BLaER1 treated with 17β-estradiol and CSF1 and Interleukin-3, amounts not matched to agents 10 nM and 100 nM (cell line): ENCODE measurements around the gene APBA2.
"Not testable (repeated sequence)": the region's sequence is repeated elsewhere in the genome, so short reads cannot be mapped to it uniquely, and the experiment has no call there.

Experiments
- H3K27ac ChIP-seq, 11 experiments: shearing (Covaris generic); formaldehyde crosslinking; 2 replicates each; pipeline ENCODE4 v1.8.1; 2022
- H3K27me3 ChIP-seq, 11 experiments: shearing (Covaris generic); formaldehyde crosslinking; 2 replicates each; pipeline ENCODE4 v1.8.1; 2022
- H3K36me3 ChIP-seq, 11 experiments: shearing (Covaris generic); formaldehyde crosslinking; 2 replicates each; pipeline ENCODE4 v1.8.1; 2022
- H3K4me1 ChIP-seq, 10 experiments: shearing (Covaris generic); formaldehyde crosslinking; 2 replicates each; pipeline ENCODE4 v1.8.1; 2022
- H3K4me2 ChIP-seq, 11 experiments: shearing (Covaris generic); formaldehyde crosslinking; 2 replicates each; pipeline ENCODE4 v1.8.1; 2022
- H3K4me3 ChIP-seq, 10 experiments: shearing (Covaris generic); formaldehyde crosslinking; 2 replicates each; pipeline ENCODE4 v1.8.1; 2022
- H3K9ac ChIP-seq, 11 experiments: shearing (Covaris generic); formaldehyde crosslinking; 2 replicates each; pipeline ENCODE4 v1.8.1; 2022
- H3K9me3 ChIP-seq, 11 experiments: shearing (Covaris generic); formaldehyde crosslinking; replicated peaks in 1 of 11; 2 replicates each; pipeline ENCODE4 v1.8.1; 2022
- H4K20me1 ChIP-seq, 11 experiments: shearing (Covaris generic); formaldehyde crosslinking; 2 replicates each; pipeline ENCODE4 v1.8.1; 2022
- Cebpa-rat ChIP-seq, 11 experiments: shearing (Covaris generic); IDR thresholded peaks; 2 replicates each; pipeline ENCODE4 v1.8.1; 2022

The APBA2 gene

DNA sequence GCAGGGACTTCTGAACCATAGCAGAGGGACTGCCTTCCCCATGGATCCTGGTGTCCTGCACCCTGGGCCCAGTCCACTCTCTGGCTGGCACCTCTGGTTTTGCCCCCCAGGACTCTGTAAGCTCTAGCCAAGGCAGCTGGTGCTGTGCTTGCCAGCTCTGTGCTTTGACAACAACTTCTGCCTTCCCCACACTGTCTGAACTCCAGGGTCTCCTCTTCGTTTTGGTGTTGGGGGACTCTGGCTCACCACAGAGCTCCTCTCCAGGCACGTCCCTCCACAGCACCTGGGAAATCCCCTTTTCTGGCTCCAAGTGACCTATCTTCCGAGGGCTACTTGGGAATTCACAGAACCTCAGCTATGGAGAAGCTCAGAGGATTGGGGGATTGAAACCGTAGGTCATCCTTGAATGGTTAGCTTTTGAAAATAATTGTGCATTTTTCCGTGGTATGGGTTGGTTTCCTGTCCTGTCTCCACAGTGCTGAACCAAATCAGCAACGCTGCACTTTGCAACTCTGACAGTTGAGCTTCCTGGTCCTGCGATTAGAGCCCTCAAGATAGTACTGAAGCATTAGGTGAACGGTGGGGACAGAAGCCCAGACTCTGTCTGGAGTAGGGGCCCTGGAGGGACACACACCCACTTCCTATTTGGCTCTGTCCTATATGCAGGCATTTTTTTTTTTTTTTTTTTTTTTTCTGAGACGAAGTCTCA is 152.4 kb downstream of the APBA2 start:
- H3K4me2 ChIP-seq, result peak overlapping the region; percentile 18 to 85 (median 67)
- TF ChIP-seq Cebpa-rat (IDR thresholded peaks at IDR 0.05), result no peak
- H3K4me3 ChIP-seq, result no peak overlapping the region

DNA sequence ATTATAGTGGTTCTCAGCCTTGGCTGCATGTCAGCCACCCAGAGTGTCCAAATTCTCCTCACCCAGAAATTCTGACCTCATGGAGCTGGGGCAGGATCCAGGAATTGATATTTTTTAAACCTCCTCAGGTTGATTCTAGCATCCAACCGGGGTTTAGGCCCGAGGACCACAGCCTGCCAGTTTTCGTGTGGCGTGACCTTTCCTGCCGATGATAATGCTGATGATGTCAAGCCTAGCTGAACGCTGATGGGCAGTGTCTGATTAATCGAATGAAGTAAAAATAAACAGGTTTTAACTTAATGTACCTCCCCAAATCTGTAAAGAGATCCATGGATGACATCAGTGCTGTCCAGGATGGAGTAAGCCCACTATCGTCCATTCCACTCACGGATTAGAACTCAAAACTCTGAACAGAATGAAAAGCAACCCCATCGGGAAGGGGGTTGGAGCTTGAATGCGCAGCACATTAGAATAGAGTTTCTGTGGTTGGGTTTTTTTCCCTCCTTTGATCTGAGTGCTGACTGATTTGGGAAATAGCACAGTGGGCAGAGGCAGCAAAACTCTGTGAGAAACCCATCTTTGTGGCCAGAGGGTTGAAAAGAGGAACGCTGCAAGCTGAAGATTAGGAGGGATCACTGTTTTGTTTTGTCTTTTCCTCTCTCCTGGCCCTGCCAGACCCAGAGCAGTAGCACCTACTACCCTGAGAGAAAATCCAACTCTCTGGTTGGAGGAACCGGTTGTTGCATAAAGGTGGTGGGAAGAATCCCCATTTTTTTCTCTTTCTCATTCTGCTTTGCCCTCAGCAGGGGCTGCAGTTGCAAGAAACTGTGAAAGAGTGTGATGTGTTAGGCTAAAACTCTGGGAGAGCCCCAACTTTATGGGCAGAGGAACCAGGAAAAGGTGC is 153.9 kb downstream of the APBA2 start:
- no peaks in the 10 kb centered on the region for H3K27me3 ChIP-seq
- no peaks in the 10 kb centered on the region for H3K9me3 ChIP-seq
- peaks cover 14 to 38% (median 33%) of the 10 kb centered on the region in 10 experiments for H3K4me1 ChIP-seq
- no peak overlapping the region for H3K9ac ChIP-seq
- H3K4me3 ChIP-seq, result no peak overlapping the region
- H4K20me1 ChIP-seq, result peaks cover 0 to 38% (median 6%) of the 10 kb centered on the region in 11 experiments; a peak in 5 of 22 replicates
- no peaks in the 10 kb centered on the region for H3K36me3 ChIP-seq
- H3K4me2 ChIP-seq, result peak overlapping the region in 10 of 11 experiments; percentile 8 to 85 (median 66); a peak in 18 of 22 replicates
- no peak overlapping the region for H3K27ac ChIP-seq
- no peak for TF ChIP-seq Cebpa-rat (IDR thresholded peaks at IDR 0.05)

More for the DNA sequence above, 152.4 kb downstream of the APBA2 start:
- Histone ChIP-seq H3K4me1 (peaks cover 14 to 38% (median 33%) of the 10 kb centered on the region in 10 experiments), H3K36me3 (no peaks in the 10 kb centered on the region), H3K9ac (peak overlapping the region in 1 of 11 experiments; percentile 30; a peak in 2 of 22 replicates), H3K9me3 (peaks cover 0 to under 1% (median 0%) of the 10 kb centered on the region in 11 experiments; a peak in 1 of 22 replicates), H3K27me3 (no peaks in the 10 kb centered on the region), H3K27ac (peak overlapping the region in 2 of 11 experiments; percentile 28 to 36; a peak in 2 of 22 replicates), H4K20me1 (peaks cover 0 to 35% (median 6%) of the 10 kb centered on the region in 11 experiments; a peak in 5 of 22 replicates)

- no peak overlapping the region for H3K9ac ChIP-seq
- H3K4me2 ChIP-seq, result peak overlapping the region in 10 of 11 experiments; percentile 8 to 85 (median 66); a peak in 14 of 22 replicates
- TF ChIP-seq Cebpa-rat (IDR thresholded peaks at IDR 0.05), result no peak
- H3K27me3 ChIP-seq, result no peaks in the 10 kb centered on the region
- peaks cover 14 to 38% (median 33%) of the 10 kb centered on the region in 10 experiments for H3K4me1 ChIP-seq
- H3K4me3 ChIP-seq, result no peak overlapping the region
- no peaks in the 10 kb centered on the region for H3K36me3 ChIP-seq
- no peaks in the 10 kb centered on the region for H3K9me3 ChIP-seq
- peaks cover 0 to 33% (median 6%) of the 10 kb centered on the region in 11 experiments; a peak in 5 of 22 replicates for H4K20me1 ChIP-seq
- no peak overlapping the region for H3K27ac ChIP-seq
Measured at GRCh38 chr15:29040370-29040751, 154.6 kb downstream of the APBA2 start.

DNA sequence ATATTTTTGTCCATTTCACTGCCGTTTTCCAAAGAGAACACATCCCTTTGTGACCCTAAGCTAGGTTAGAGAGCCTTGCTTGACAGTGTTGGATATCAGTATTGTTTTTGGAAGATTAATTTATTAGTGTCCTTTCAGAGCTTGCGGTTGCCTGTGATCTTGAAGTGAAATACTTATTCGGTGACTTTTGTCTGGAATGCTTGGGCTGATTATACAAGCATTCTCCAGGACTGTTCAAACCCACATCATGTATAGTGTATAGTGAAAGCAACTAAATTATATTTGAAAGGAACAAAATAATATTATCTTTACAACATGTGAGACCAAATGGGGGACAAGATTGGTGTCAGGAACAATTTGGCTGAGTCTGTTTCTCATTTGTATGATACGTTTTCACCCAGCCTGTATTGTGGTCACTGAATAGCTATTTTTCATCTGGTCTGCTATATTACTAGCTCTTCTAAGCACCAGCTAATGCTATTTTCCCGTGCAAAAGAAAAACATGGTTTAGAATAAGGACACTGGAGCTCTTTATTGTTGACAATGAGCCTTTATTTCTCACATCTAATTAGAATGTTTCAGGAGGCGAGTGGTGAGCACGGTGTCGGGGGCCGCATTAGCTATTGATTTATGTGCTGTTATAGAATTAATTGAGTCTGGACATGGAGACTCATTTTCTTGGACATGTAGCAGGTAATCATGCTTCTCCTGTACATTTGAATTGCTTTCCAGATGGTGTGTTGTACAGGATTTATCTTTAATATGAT is 158.1 kb downstream of the APBA2 start:
- Histone ChIP-seq H3K36me3 (no peaks in the 10 kb centered on the region), H3K4me2 (no peak overlapping the region), H4K20me1 (peaks cover 0 to 23% (median 0%) of the 10 kb centered on the region in 11 experiments; a peak in 3 of 22 replicates), H3K4me3 (no peak overlapping the region), H3K4me1 (peaks cover 1 to 19% (median 16%) of the 10 kb centered on the region in 10 experiments; a peak in 17 of 20 replicates), H3K9ac (no peak overlapping the region), H3K27me3 (no peaks in the 10 kb centered on the region), H3K9me3 (no peaks in the 10 kb centered on the region; a peak in 1 of 22 replicates), H3K27ac (no peak overlapping the region)
- TF ChIP-seq Cebpa-rat (IDR thresholded peaks at IDR 0.05), result no peak

DNA sequence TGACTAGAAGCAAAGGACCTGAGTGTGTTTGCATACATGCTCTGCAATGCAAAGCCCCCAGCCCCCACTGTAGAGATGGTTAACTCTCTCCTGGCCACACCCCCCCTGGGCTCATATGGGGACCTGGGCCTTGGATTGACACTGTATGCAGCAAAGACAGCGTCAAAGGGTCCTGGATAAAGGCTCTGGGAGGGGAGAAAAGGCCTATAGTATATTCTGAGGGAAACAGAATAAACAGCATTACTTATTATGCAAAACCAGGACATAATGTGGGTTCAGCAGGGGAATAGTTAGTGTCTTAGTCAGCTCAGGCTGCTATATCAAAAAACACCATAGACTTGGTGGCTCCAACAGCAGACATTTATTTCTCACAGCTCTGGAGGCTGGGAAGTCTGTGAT is 158.7 kb downstream of the APBA2 start:
- H3K4me2 ChIP-seq, result no peak overlapping the region

DNA sequence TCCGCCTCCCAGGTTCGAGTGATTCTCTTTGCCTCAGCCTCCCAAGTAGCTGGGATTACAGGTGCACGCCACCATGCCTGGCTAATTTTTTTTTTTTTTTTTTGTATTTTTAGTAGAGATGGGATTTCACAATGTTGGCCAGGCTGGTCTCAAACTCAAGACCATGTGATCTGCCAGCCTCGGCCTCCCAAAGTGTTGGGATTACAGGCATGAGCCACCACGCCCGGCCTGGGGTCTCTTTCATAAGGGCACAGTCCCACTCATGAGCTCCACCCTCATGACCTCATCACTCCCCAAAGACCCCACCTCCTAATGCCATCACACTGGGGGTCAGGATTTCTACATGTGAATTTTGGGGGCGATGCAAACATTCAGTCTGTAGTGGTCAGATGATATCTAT is 159.4 kb downstream of the APBA2 start:
- H3K27me3 ChIP-seq, H3K9ac ChIP-seq, H3K36me3 ChIP-seq, H3K4me2 ChIP-seq, H3K27ac ChIP-seq, H3K9me3 ChIP-seq, H3K4me3 ChIP-seq, H3K4me1 ChIP-seq: not testable (repeated sequence)
- H4K20me1 ChIP-seq, result peaks cover 0 to 15% (median 0%) of the 10 kb centered on the region in 11 experiments; a peak in 2 of 22 replicates

More for the DNA sequence above, 158.7 kb downstream of the APBA2 start:
- Histone ChIP-seq H4K20me1 (peaks cover 0 to 21% (median 0%) of the 10 kb centered on the region in 11 experiments; a peak in 3 of 22 replicates), H3K4me1 (peaks cover 0 to 13% (median 10%) of the 10 kb centered on the region in 10 experiments; a peak in 17 of 20 replicates), H3K36me3 (no peaks in the 10 kb centered on the region), H3K9me3 (peaks cover 0 to 3% (median 0%) of the 10 kb centered on the region in 11 experiments; a peak in 4 of 22 replicates), H3K27ac (no peak overlapping the region), H3K9ac (no peak overlapping the region), H3K27me3 (no peaks in the 10 kb centered on the region), H3K4me3 (no peak overlapping the region)
- no peak for TF ChIP-seq Cebpa-rat (IDR thresholded peaks at IDR 0.05)

GRCh38 chr15:29045717-29046116 is 159.9 kb downstream of the APBA2 start:
- Histone ChIP-seq H4K20me1 (peaks cover 0 to 14% (median 0%) of the 10 kb centered on the region in 11 experiments; a peak in 1 of 22 replicates), H3K4me3 (no peak overlapping the region), H3K9ac (no peak overlapping the region), H3K4me2 (no peak overlapping the region), H3K36me3 (no peaks in the 10 kb centered on the region), H3K27me3 (no peaks in the 10 kb centered on the region), H3K9me3 (peaks cover 0 to 6% (median 0%) of the 10 kb centered on the region in 11 experiments; a peak in 4 of 22 replicates), H3K27ac (no peak overlapping the region), H3K4me1 (peaks cover 0 to under 1% (median 0%) of the 10 kb centered on the region in 10 experiments; a peak in 1 of 20 replicates)
- no peak for TF ChIP-seq Cebpa-rat (IDR thresholded peaks at IDR 0.05)

DNA sequence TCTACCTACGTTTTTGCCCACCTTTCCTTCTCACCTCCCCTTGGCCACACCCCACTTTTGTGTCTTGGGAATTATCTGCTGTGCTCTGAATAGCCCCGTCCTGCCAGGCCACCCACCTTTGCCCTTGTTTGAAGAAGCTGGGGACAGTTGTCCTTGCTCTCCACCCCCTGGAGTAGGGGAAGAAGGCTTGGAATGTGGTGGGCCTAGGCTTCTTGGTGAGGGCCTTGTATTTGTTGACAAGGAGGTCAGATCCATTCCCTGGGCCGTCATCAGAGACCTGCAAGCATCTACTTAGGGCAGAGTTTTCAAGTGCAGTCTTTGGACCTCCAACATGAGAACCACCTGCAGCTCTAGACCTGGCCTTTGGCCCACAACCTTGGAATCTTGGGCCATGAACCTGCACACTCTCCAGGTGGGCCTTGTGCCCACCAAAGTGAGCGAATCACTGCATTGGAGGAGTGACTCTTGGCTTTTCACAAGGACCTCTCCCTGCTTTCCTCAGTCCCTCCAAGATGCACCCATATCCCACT is 160.6 kb downstream of the APBA2 start:
- TF ChIP-seq Cebpa-rat (IDR thresholded peaks at IDR 0.05), result no peak
- Histone ChIP-seq H3K9ac (no peak overlapping the region), H4K20me1 (peaks cover 0 to 14% (median 0%) of the 10 kb centered on the region in 11 experiments; a peak in 1 of 22 replicates), H3K4me1 (no peaks in the 10 kb centered on the region), H3K4me3 (no peak overlapping the region), H3K27me3 (no peaks in the 10 kb centered on the region), H3K27ac (no peak overlapping the region), H3K36me3 (no peaks in the 10 kb centered on the region), H3K4me2 (no peak overlapping the region), H3K9me3 (peaks cover 0 to 6% (median 0%) of the 10 kb centered on the region in 11 experiments; a peak in 5 of 22 replicates)
